Stomach (tissue), 9 donors: ENCODE results near the gene FARS2. TPM values are rescaled to one million over a fixed set of nuclear protein-coding genes. Genes with fewer than 3 reads are reported as not detected.

Experiments used
- DNase-seq, 2 donors: peaks; one replicate each; pipeline versions ENCODE4 v3.0.0 to v3.0.0-alpha.2; 2013 to 2019
- H3K27ac ChIP-seq, 5 donors: fragments of 200-600 bp in 4 of 5; sonication (generic) in 4 of 5; one replicate each; pipeline ENCODE4 v1.5.1; 2013 to 2019; ENCODE audit warnings: mild to moderate bottlenecking in 1 of 5, moderate library complexity in 1 of 5
- H3K27me3 ChIP-seq, 3 donors: fragments of 200-600 bp; sonication (generic); one replicate each; pipeline ENCODE4 v1.5.1; 2017 to 2019; ENCODE audit warnings: mixed run types in 1 of 3
- H3K36me3 ChIP-seq, 4 donors: fragments of 200-600 bp; sonication (generic); 1 replicate in 3 of 4; 2 replicates in 1 of 4; pipeline ENCODE4 v1.5.1; 2016 to 2019
- H3K4me1 ChIP-seq, 4 donors: fragments of 200-600 bp; sonication (generic); one replicate each; pipeline ENCODE4 v1.5.1; 2016 to 2019
- H3K4me3 ChIP-seq, 4 donors: fragments of 200-600 bp; sonication (generic) in 3 of 4; one replicate each; pipeline ENCODE4 v1.5.1; 2016 to 2019; ENCODE audit warnings: mild to moderate bottlenecking in 1 of 4
- H3K9me3 ChIP-seq, 4 donors: fragments of 200-600 bp; sonication (generic); one replicate each; pipeline ENCODE4 v1.5.1; 2016 to 2019
- CTCF ChIP-seq, 7 experiments: fragments of 450-650 bp in 4 of 7; fragments of 200-600 bp in 3 of 7; sonication (generic) in 3 of 7; IDR thresholded peaks; one replicate each; pipeline ENCODE4 v1.5.1; 2016 to 2019; ENCODE audit warnings: antibody characterized with exemption in 7 of 7, control low read depth in 2 of 7, mild to moderate bottlenecking in 1 of 7
- EP300 ChIP-seq: sonication (generic); formaldehyde crosslinking; IDR thresholded peaks from one replicate; pipeline ENCODE4 v1.6.1; 2017; ENCODE audit warnings: antibody characterized with exemption
- POLR2A ChIP-seq, 4 donors: fragments of 450-650 bp; IDR thresholded peaks; one replicate each; pipeline ENCODE4 v1.6.1; 2016; ENCODE audit warnings: antibody characterized with exemption in 4 of 4, control low read depth in 2 of 4, mild to moderate bottlenecking in 1 of 4, moderate library complexity in 1 of 4
- POLR2AphosphoS5 ChIP-seq, 3 donors: sonication (generic); formaldehyde crosslinking; IDR thresholded peaks; one replicate each; pipeline ENCODE4 v1.6.1; 2016; ENCODE audit warnings: antibody characterized with exemption in 3 of 3
- WGBS, 5 donors: extraction: QIAGEN DNeasy Blood & Tissue Kit in 3 of 5; methylation state at CpG; one replicate each; pipeline versions ENCODE4 v1.1.5 to v1.1.7; 2013 to 2018; 5-methylcytosine and 5-hydroxymethylcytosine counted together
- intact Hi-C: fragments of 100-400 bp; cut with DNase I; formaldehyde crosslinking; loops from one replicate; pipeline ENCODE4 v1.15.1; 2023; ENCODE audit warnings: low total_unique reads
- polyA plus RNA-seq, 3 donors: library from polyadenylated mRNA; stranded (reverse); fragments of 200-250 nt; gene quantifications; one replicate each; pipeline ENCODE4 v1.2.3, GENCODE V29; 2013
- total RNA-seq, 5 donors: library from RNA; depleted of rRNA; stranded (reverse); fragments of >200 nt; gene quantifications; one replicate each; pipeline versions ENCODE4 v1.1.0 to v1.2.3, GENCODE V29; 2014 to 2016
- donor health status: healthy with polysubstance abuse.
- donor health status: Bipolar disorder and iron deficiency.
- donor health status: healthy.

The FARS2 gene
- total and polyA plus RNA-seq, 8 donors = 3.8 to 47.8 (median 15.9) TPM

- intact Hi-C loops = no loop called here
- peaks cover 0 to 10% (median 4%) of the 10 kb centered on the region in 4 donors for H3K4me1 ChIP-seq
- H3K27ac ChIP-seq = no peak overlapping the region
- no peak for TF ChIP-seq POLR2A (IDR thresholded peaks at IDR 0.05)
- TF ChIP-seq POLR2AphosphoS5 (IDR thresholded peaks at IDR 0.05) = no peak
- no peak for TF ChIP-seq EP300
- TF ChIP-seq CTCF (IDR thresholded peaks at IDR 0.05) = no peak
- no peak for DNase-seq
- H3K27me3 ChIP-seq = no peaks in the 10 kb centered on the region
- 81 to 90% (median 89%) methylated on average over 9 to 17 of the region's 17 CpGs for WGBS, 5 donors
- H3K4me3 ChIP-seq = no peak overlapping the region
- no peaks in the 10 kb centered on the region for H3K36me3 ChIP-seq
- no peaks in the 10 kb centered on the region for H3K9me3 ChIP-seq
Measured at GRCh38 chr6:5781966-5782556, 520.7 kb downstream of the FARS2 start.

- WGBS, 5 donors = 56 to 64% (median 61%) methylated on average over 22 to 26 of the region's 26 CpGs
- TF ChIP-seq EP300 = no peak
- TF ChIP-seq POLR2A (IDR thresholded peaks at IDR 0.05) = no peak
- TF ChIP-seq CTCF (IDR thresholded peaks at IDR 0.05) = no peak
- TF ChIP-seq POLR2AphosphoS5 (IDR thresholded peaks at IDR 0.05) = no peak
- Histone ChIP-seq H3K36me3 (no peaks in the 10 kb centered on the region), H3K27ac (no peak overlapping the region), H3K4me3 (no peak overlapping the region), H3K9me3 (no peaks in the 10 kb centered on the region), H3K4me1 (peaks cover 0 to 10% (median 4%) of the 10 kb centered on the region in 4 donors), H3K27me3 (no peaks in the 10 kb centered on the region)
- intact Hi-C loops = no loop called here
- DNase-seq = peak; percentile 49 to 86
Measured at GRCh38 chr6:5782783-5783547, 521.7 kb downstream of the FARS2 start.

- no peaks in the 10 kb centered on the region for H3K36me3 ChIP-seq
- no peak for DNase-seq
- no peaks in the 10 kb centered on the region for H3K9me3 ChIP-seq
- WGBS, 5 donors = 87 to 90% (median 89%) methylated on average over 19 of the region's 19 CpGs
- intact Hi-C loops = no loop called here
- H3K27ac ChIP-seq = no peak overlapping the region
- peaks cover 0 to 10% (median 4%) of the 10 kb centered on the region in 4 donors for H3K4me1 ChIP-seq
- TF ChIP-seq POLR2A (IDR thresholded peaks at IDR 0.05) (no peak), POLR2AphosphoS5 (IDR thresholded peaks at IDR 0.05) (no peak)
- no peaks in the 10 kb centered on the region for H3K27me3 ChIP-seq
- H3K4me3 ChIP-seq = no peak overlapping the region
Measured at GRCh38 chr6:5783584-5784089, 522.3 kb downstream of the FARS2 start.

GRCh38 chr6:5785249-5785648 is 523.9 kb downstream of the FARS2 start:
- Histone ChIP-seq H3K4me3 (no peak overlapping the region), H3K9me3 (no peaks in the 10 kb centered on the region), H3K27ac (no peak overlapping the region), H3K27me3 (no peaks in the 10 kb centered on the region), H3K36me3 (no peaks in the 10 kb centered on the region), H3K4me1 (peaks cover 0 to 10% (median 4%) of the 10 kb centered on the region in 4 donors)
- no peak for DNase-seq
- TF ChIP-seq CTCF (IDR thresholded peaks at IDR 0.05) (no peak), EP300 (no peak), POLR2AphosphoS5 (IDR thresholded peaks at IDR 0.05) (no peak), POLR2A (IDR thresholded peaks at IDR 0.05) (no peak)
- WGBS, 5 donors = 75 to 87% (median 84%) methylated on average over 8 of the region's 8 CpGs
- intact Hi-C loops = no loop called here
